ENCODE measurements around the gene GP1BA. TPM values are rescaled to one million over a fixed set of nuclear protein-coding genes. Genes with fewer than 3 reads are reported as not detected.
A peak's percentile ranks its signal among the peaks of the same experiment; 100 is the strongest.

The GP1BA gene
- 1 to 10 TPM; 2.4 to 3.5 (median 2.9) TPM for polyA plus RNA-seq (ENCODE audit: insufficient read depth in 1 of 5, insufficient read length in 5 of 5, low replicate concordance in 1 of 5)
- long read RNA-seq, donor 1: 0 reads
- long read RNA-seq, donor 2, partial matches to known transcripts: 0 of 1 reads
- long read RNA-seq, donor 2, other reads (novel, unspliced or antisense): 0 of 1 reads
- long read RNA-seq, donor 3: 0 reads
- long read RNA-seq, donor 4, partial matches to known transcripts: 36 of 36 reads
- long read RNA-seq, donor 4, other reads (novel, unspliced or antisense): 0 of 36 reads
- long read RNA-seq, donor 5, partial matches to known transcripts: 0 of 1 reads
- long read RNA-seq, donor 5, other reads (novel, unspliced or antisense): 0 of 1 reads
- long read RNA-seq, donor 6: 0 reads
- long read RNA-seq, donor 7: 0 reads
- long read RNA-seq, donor 8, partial matches to known transcripts: 0 of 1 reads
- long read RNA-seq, donor 8, other reads (novel, unspliced or antisense): 0 of 1 reads

DNA sequence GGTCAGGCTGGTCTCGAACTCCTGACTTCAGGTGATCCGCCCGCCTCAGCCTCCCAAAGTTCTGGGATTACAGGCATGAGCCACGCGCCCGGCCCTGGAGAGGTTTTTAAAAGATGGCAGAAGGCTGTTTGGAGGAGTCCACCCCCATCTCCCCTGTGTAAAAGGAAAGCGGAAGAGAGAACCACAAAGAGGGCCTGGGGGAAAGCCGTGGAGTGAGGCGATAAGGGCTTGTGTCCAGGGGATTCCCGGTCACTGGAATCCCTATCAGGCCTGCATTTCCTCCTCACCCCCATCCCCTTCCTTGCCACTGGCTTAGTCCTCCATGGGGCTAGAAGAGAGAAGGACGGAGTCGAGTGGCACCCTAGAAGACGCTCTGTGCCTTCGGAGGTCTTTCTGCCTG lies at the start of gene GP1BA:
Gene GP1BA, plus strand, starts transcription at position 315 of the 400 bp plus-strand sequence. CDS start 328 bp downstream, outside the sequence.
- DNase-seq: no peak

DNA sequence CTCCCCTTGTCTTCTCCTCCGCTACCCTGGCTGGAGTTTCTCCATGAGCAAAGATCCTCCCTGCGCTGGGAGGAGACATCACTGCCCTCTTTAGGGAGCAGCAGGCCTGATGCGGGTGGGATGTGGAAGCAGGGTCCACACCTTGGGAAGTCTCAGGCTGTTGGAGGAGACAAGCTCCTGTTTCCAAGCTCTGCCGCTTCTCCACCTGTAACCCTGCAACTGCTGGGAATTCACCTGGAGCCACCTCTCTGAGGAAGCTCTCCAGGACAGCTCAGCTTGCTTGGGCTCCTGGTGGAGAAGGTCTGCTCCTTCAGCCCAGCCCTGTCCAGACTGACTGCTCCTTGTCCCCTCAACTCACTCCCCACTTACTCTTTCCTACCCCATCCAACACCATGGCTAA lies 47.6 kb upstream of the GP1BA start:
- DNase-seq: no peak

DNA sequence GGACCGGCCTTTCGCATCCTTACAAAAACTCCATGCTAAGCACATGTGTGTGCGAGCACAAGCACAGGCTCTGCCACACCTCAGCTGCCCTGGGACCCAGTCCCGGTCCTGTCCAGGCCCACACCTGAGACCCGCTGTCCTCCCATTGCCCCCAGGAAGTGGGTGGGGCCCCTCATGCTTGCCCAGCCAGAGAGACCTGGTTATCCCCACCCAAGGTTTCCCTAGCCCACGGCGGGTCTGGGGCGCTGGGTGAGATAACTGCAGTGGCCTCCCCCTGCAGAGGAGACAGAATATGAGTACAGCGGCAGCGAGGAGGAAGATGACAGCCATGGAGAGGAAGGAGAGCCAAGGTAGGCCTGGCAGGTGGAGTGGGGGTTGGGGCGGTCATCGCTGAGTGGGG lies 45.2 kb upstream of the GP1BA start:
- no peak for DNase-seq

DNA sequence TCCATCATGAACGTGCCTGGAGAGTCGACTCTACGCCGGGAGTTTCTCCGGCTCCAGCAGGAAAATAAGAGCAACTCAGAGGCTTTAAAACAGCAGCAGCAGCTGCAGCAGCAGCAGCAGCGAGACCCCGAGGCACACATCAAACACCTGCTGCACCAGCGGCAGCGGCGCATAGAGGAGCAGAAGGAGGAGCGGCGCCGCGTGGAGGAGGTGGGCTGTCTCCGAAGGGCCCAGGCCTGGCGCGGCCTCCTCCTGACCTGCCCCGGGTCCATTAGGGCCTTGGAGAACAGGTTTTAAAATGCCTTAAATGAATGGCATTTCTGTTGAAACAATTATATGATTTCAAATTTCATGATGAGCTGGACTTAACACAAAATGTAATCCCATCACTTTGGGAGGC lies 44.5 kb upstream of the GP1BA start:
- no peak for DNase-seq

DNA sequence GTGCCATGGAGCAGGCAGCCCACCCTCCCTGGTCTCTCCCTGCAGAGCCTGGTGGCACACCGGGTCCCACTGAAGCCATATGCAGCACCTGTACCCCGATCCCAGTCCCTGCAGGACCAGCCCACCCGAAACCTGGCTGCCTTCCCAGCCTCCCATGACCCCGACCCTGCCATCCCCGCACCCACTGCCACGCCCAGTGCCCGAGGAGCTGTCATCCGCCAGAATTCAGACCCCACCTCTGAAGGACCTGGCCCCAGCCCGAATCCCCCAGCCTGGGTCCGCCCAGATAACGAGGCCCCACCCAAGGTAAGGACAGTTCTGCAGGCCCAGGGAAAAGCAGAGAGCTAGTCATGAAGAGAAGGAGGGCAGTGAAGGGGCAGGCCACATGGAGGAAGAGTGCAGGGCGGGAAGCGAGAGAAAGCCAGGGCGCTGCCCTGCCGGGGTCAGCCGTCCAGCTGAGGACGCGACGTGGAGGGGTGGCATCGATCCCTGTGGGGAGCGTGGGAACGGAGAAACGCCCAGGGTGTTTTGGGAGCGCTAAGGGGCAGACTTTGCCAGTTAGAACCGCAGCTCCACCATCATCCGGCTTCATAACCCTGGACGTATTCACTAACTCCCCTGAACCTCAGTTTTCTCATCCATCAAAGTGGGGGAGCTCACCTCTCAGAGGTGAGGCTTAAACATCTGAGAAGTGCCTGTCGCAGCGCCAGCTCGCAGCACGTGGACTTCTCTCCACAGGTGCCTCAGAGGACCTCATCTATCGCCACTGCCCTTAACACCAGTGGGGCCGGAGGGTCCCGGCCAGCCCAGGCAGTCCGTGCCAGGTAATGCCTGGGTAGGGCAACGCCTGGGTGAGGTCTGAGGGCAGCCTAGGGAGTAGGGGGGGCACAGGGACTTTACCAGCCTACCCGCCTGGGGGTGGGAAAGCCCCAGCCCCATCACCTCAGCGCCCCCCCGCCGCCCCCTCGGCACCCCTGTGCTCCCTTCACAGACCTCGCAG lies 40.4 kb upstream of the GP1BA start:
- no peak for DNase-seq

DNA sequence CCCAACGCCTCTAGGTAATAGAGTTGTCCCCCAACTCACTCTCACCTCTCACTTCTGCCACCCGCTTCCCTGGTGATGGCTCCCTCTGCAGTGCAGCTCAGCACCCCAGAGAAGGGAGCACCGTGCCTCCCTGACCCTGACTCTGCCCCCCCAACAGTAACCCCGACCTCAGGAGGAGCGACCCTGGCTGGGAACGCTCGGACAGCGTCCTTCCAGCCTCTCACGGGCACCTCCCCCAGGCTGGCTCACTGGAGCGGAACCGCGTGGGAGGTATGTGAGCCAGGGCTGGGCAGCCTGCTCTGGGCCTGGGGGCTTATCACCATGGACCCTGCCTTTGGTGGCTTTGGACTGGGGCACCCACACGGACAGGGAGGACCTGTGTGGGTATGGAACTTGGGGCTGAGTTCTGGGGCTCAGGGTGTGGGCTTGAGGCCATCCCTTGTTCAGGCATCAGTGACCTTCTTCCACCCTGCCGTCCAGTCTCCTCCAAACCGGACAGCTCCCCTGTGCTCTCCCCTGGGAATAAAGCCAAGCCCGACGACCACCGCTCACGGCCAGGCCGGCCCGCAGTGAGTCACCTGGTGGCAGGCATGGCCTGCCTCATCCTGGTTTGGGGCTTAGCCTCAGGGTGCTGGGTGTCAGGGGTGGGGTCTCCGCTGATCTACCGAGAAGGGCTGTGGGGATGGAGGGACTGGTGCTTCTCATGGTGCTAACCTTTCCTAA lies 39.4 kb upstream of the GP1BA start:
- no peak for DNase-seq

DNA sequence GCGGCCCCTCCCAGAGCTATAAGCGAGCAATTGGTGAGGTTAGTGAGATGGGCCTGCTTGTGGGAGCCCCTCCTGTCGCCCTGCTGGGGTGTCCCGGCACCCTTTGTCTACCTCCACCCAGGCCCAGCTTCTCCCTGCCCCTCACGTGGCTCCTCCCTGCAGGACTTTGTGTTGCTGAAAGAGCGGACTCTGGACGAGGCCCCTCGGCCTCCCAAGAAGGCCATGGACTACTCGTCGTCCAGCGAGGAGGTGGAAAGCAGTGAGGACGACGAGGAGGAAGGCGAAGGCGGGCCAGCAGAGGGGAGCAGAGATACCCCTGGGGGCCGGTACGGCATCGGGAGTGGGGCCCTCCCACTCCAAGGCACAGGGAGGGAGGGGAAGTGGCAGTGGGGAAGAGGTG lies 38.8 kb upstream of the GP1BA start:
- no peak for DNase-seq

DNA sequence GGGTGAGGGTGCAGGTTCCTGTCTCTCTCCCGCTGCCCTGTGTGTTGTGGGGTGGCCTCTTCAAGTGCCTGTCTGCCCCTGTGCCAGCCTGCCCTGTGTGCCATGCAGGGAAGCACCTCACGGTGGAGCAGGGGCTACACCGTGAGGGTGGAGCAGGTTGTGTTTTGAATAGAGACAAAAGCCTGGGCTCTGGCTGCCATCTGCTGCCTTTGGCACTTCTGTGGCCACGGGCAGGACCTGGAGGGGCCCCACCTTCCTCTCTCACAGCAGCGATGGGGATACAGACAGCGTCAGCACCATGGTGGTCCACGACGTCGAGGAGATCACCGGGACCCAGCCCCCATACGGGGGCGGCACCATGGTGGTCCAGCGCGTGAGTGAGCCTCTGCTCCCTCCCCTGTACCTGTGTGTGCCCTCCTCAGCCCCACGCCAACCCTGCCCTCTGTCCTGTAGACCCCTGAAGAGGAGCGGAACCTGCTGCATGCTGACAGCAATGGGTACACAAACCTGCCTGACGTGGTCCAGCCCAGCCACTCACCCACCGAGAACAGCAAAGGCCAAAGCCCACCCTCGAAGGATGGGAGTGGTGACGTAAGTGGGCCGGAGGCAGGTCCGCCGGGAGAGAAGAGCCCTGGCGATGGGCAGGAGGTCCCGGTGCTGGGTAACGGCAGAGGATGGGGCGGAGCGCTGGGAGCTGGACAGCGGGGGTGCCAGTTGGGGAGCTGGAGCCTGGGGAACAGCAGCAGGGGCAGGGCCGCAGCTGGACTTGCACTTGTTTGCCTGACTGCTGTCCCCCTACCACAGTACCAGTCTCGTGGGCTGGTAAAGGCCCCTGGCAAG lies 38.1 kb upstream of the GP1BA start:
- no peak for DNase-seq

DNA sequence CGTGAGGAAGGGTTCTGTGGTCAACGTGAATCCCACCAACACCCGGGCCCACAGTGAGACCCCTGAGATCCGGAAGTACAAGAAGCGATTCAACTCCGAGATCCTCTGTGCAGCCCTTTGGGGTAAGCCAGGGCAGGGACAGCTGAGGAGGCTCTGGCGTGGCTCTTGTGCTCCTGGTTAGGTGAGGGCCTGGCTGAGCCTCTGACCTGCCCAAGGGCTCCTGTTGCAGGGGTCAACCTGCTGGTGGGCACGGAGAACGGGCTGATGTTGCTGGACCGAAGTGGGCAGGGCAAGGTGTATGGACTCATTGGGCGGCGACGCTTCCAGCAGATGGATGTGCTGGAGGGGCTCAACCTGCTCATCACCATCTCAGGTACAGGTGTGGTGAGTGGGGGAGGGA lies 37.0 kb upstream of the GP1BA start:
- no peak for DNase-seq

DNA sequence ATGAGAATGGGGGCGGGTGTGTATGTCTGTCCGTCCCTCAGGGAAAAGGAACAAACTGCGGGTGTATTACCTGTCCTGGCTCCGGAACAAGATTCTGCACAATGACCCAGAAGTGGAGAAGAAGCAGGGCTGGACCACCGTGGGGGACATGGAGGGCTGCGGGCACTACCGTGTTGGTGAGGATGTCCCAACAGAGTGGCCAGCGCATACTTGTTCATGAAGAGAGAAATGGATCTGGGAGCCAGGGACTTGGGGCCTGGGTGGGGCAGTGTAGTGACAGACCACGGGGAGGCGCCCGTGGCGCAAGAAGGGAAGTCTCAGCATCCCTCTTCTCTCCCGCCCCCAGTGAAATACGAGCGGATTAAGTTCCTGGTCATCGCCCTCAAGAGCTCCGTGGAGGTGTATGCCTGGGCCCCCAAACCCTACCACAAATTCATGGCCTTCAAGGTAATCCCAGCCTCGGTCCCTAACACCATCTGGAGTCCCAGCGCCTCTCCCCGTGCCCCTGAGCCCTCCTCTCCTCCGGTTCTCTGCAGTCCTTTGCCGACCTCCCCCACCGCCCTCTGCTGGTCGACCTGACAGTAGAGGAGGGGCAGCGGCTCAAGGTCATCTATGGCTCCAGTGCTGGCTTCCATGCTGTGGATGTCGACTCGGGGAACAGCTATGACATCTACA lies 36.3 kb upstream of the GP1BA start:
- DNase-seq: no peak

DNA sequence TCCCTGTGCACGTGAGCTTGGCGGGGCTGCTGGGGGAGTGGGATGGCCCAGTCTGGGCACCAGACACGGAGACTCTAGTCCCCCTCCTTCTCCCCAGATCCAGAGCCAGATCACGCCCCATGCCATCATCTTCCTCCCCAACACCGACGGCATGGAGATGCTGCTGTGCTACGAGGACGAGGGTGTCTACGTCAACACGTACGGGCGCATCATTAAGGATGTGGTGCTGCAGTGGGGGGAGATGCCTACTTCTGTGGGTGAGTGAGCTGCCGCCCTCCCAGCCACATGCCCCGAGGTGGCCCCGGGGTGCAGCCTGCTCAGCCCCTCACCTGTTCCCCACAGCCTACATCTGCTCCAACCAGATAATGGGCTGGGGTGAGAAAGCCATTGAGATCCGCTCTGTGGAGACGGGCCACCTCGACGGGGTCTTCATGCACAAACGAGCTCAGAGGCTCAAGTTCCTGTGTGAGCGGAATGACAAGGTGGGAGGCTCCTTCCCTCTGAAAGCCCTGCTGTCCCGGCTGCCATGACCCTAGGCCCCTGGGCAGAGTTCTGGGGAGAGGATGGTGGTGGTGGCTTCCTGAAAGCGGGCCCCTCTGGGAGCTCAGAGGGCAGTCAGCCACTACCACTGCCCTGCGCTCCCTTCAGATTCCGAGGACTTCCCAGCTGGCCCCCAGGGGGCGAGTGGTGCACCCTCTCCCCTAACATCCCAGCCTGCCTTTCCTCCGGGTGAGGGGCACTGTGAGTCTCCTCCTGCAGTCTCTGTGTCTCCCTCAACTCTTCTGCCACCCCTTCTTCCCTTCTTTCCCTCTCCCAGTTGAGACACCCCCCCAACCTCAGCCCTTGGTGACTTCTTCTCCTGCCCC lies 35.5 kb upstream of the GP1BA start:
- no peak for DNase-seq

DNA sequence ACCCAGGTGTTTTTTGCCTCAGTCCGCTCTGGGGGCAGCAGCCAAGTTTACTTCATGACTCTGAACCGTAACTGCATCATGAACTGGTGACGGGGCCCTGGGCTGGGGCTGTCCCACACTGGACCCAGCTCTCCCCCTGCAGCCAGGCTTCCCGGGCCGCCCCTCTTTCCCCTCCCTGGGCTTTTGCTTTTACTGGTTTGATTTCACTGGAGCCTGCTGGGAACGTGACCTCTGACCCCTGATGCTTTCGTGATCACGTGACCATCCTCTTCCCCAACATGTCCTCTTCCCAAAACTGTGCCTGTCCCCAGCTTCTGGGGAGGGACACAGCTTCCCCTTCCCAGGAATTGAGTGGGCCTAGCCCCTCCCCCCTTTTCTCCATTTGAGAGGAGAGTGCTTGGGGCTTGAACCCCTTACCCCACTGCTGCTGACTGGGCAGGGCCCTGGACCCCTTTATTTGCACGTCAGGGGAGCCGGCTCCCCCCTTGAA lies 34.8 kb upstream of the GP1BA start:
- no peak for DNase-seq

DNA sequence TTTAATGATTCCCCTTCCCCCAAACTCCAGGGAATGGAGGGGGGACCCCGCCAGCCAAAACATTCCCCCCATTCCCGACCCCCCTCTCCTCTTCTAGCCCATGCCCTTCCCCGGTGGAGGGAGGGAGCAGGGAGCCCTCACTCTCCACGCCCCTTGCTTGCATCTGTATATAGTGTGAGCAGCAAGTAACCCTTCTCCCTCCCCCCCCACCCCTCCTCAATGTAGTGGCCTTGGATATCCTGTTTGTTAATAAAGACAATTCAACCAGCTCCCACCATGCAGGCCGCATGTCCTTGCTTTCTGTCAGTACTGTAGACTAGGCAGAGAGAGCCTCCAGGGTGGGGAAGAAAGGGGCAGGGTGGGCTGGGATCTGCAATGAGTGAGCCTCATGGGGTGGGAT lies 34.3 kb upstream of the GP1BA start:
- no peak for DNase-seq

DNA sequence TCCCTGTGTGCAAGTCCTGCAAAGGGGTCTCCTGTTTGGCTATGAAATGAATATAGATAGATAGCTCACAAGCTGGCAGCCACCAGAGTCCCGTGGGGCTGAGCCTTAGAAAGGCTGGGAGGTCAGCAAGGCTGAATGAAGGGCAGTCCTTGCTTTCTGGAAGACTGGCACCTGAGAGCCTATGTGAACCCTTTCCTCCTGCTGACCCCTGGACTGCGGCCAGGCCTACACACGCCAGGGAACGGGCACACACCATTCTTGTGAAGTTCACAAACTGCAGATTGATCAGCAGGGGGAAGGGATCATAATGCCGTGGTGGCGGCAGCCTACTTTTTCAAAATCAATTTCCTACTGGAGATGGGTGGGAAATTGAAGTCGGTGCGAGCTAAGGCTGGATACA lies 33.7 kb upstream of the GP1BA start:
- DNase-seq: no peak

DNA sequence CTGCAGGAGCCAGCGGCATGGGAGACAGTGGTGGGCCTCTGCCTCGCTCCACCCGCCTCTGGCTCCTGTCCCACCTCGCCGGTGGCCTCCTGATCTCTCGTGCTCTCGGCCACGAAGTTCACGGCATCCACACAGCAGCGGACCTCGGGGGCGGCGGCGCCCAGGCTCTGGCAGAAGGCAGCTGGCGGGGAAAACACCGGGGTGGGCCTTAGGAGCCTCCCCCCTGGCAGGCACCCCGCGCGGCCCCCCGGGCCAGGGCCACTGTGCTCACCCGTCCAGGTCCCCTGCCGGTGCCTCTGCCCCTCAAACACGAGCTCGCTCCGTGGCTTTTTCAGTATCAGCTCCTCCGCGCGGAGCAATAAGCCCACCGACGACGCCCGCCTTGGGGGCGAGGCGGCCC lies 33.1 kb upstream of the GP1BA start:
- no peak for DNase-seq

DNA sequence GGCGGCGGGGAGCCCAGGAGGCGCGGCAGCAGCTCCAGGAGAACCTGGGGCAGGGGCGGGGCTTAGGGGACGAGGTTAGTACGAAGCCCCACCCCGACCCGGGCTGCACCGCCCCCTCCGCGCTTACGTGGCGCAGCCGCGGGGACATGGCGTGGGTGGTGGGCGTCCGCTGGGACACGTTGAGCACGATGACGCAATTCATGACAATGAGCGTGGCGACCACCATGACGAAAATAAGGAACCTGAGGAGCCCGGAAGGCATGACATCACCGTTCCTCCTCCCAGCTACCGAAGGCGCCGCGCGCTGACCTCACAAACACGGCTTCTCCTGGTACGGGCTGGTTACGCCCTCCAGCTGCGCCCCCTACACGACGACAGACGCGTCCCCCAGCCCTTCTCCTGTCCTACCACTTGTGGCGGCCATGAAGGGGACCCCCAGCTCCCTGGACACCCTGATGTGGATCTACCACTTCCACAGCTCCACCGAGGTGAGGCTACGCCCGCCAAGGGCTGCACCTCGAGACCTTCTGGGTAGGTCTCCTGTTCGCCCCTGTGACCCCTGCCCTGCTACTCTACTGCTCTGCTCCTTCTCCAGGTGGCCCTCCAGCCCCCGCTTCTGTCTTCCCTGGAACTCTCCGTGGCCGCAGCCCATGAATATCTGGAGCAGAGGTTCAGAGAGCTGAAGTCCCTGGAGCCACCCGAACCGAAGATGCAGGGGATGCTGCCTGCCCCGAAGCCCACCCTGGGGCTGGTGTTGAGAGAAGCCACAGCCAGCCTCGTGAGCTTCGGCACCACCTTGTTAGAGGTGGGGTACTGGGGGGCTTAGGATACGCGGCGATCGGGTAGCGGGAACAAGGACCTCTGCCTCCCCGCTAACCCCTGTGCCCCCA lies 32.5 kb upstream of the GP1BA start, which contains the start of gene C17orf107:
Gene C17orf107, plus strand, starts transcription at position 196 of the 890 bp plus-strand sequence. Its CDS starts 227 bp downstream, at position 423.
- DNase-seq: peak; percentile 67 to 73

DNA sequence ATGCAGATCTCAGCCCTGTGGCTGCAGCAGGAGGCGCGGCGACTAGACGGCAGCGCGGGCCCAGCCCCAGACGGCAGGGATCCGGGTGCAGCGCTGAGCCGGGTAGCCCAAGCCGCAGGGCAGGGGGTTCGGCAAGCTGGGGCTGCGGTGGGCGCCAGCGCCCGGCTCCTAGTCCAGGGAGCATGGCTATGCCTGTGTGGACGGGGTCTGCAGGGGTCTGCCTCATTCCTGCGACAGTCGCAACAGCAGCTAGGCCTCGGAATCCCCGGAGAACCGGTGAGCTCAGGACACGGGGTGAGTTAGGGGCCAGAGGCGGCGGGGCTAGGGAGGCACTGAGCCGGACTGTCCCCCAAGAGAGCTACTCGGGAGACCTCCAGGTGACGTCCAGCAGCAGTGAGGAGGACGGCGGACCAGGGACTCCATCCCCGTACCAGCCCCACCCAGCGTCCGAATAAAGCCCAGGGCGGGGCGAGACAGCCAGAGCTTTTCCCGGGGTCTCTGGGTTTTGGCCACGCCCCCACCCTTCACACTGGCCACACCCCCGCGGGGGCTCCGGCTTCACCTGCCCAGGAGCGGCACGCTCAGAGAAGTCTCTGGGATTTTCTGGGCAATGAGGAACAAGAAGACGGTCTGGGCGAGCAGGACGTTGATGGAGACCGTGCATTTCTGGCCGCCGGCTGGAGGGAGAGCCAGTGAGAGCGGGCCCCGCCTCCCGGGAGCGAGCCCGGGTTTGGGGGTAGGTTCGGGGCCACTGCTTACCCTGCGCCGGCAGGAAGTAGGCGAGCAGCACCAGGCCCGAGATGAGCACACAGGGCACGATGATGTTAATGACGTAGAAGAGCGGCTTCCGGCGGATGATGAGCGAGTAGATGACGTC lies 31.6 kb upstream of the GP1BA start:
- DNase-seq: no peak

Data from right lung (tissue), 10 donors.